ENCODE data around the gene RHOD.

- TF ChIP-seq POLR2AphosphoS5 (IDR thresholded peaks at IDR 0.05; ENCODE audit: low read depth, low read length) = no peak
- no peak for TF ChIP-seq POLR2A (IDR thresholded peaks at IDR 0.05; ENCODE audit: low read depth, low read length)
- TF ChIP-seq TAF1 (IDR thresholded peaks at IDR 0.05; ENCODE audit: low read depth, low read length) = no peak
- TF ChIP-seq PAX5 (IDR thresholded peaks at IDR 0.05; ENCODE audit: insufficient read depth, low read length, severe bottlenecking) = no peak
These were observed 63.8 kb downstream of the RHOD start for GRCh38 chr11:67120456-67120855.
